GM12892 (cell line): ENCODE data around the gene GPR68.

ENCODE experiments used
- POLR2A ChIP-seq: IDR thresholded peaks from 2 replicates; pipeline ENCODE4 v1.6.1; 2011; ENCODE audit warnings: low read depth, low read length, control low read depth
- POLR2AphosphoS5 ChIP-seq: IDR thresholded peaks from 2 replicates; pipeline ENCODE4 v1.6.1; 2011; ENCODE audit warnings: low read depth, low read length, control low read depth

DNA sequence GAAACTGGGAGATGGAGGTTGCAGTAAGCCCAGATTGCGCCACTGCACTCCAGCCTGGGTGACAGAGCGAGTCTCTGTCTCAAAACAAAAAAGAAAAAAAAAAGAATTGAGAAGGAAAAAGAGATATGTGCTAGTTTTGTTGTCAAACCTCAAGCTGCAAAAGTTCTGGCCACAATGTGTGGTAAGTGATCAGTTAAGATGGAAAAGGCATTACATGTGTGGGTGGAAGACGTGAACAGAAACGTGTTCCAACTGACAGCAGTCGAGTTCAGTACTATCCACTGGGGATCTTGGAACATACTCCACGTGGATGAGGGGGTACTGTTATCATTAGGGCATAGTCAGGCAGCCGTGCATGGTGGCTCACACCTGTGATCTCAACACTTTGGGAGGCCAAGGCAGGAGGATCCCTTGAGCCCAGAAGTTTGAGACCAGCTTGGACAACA, 17.3 kb downstream of the GPR68 start:
- no peak for TF ChIP-seq POLR2AphosphoS5
- TF ChIP-seq POLR2A = no peak
